Measurements from ENCODE around the gene PLCB4.

DNA sequence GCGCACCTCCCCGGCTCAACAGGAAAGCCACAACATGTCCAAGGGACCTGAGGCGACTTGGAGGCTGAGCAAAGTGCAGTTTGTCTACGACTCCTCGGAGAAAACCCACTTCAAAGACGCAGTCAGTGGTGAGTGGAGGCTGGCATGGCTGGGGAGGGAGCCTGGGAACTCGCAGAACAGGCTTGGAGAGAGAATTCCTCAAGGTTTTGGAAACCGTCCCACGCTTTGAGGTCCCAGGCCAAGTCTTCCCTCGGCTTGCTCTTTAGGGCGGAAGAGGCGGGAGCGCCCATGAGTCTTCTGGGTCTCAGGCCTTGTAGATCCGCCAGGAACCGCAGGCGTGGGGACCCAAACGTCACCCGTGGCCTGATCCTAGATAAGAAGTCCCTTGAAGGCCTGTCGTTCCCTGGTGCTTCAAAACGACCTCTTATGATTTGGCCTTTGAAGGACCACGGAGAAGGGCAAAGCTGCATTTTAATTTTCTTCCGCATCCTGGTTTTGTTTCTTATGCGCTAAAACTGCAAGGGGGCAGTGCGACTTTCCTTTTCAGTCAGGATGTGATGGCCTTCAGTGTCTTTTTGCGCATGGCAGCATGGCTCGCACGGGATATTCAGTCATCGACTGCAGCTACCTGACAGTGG is 447.5 kb downstream of the PLCB4 start:
- TF ChIP-seq POLR2A (IDR thresholded peaks at IDR 0.05; ENCODE audit: low read depth, low read length) (no peak), POLR2AphosphoS5 (IDR thresholded peaks at IDR 0.05; ENCODE audit: low read depth, low read length) (no peak), TAF1 (IDR thresholded peaks at IDR 0.05; ENCODE audit: low read depth, low read length) (no peak), POU2F2 (IDR thresholded peaks at IDR 0.05; ENCODE audit: low read depth, low read length) (no peak)
